22Rv1 (cell line): Measurements from ENCODE around the gene GPA33.

Experiments
- CTCF ChIP-seq: fragments of 450-650 bp; IDR thresholded peaks from 2 replicates; pipeline ENCODE4 v1.5.1; 2017; ENCODE audit warnings: mild to moderate bottlenecking
- ZFX ChIP-seq: fragments of 450-650 bp; IDR thresholded peaks from 2 replicates; pipeline ENCODE4 v1.6.1; 2017; ENCODE audit warnings: antibody characterized with exemption, borderline replicate concordance

- TF ChIP-seq CTCF = no peak
- no peak for TF ChIP-seq ZFX
Measured at GRCh38 chr1:167109125-167109524, 18.9 kb upstream of the GPA33 start.
